Measurements from ENCODE around the gene HID1.
"Not testable (repeated sequence)": the region's sequence is repeated elsewhere in the genome, so short reads cannot be mapped to it uniquely, and the experiment has no call there.

HID1 gene

DNA sequence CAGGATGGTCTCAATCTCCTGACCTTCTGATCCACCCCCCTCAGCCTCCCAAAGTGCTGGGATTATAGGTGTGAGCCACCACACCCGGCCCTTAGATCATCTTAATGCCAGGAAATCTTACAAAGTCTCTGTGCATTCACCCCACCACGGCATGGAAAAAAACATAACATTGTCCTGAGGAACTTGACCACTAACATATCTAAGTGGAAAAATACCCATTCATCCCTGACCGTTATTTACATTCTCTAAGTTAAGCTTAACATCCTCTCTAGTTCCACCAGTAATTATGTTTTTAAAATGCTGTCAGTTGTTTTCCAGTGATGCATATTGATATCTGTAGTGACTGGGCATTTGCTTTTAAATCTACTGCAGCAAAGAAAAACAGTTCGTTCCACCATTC, 3.4 kb upstream of the HID1 start:
- no peak overlapping the region for H3K4me3 ChIP-seq (ENCODE audit: low read depth, low read length)
- TF ChIP-seq, protein P1, sequence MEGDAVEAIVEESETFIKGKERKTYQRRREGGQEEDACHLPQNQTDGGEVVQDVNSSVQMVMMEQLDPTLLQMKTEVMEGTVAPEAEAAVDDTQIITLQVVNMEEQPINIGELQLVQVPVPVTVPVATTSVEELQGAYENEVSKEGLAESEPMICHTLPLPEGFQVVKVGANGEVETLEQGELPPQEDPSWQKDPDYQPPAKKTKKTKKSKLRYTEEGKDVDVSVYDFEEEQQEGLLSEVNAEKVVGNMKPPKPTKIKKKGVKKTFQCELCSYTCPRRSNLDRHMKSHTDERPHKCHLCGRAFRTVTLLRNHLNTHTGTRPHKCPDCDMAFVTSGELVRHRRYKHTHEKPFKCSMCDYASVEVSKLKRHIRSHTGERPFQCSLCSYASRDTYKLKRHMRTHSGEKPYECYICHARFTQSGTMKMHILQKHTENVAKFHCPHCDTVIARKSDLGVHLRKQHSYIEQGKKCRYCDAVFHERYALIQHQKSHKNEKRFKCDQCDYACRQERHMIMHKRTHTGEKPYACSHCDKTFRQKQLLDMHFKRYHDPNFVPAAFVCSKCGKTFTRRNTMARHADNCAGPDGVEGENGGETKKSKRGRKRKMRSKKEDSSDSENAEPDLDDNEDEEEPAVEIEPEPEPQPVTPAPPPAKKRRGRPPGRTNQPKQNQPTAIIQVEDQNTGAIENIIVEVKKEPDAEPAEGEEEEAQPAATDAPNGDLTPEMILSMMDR (IDR thresholded peaks at IDR 0.05; ENCODE audit: borderline replicate concordance, insufficient read depth, low read depth, low read length): no peak

DNA sequence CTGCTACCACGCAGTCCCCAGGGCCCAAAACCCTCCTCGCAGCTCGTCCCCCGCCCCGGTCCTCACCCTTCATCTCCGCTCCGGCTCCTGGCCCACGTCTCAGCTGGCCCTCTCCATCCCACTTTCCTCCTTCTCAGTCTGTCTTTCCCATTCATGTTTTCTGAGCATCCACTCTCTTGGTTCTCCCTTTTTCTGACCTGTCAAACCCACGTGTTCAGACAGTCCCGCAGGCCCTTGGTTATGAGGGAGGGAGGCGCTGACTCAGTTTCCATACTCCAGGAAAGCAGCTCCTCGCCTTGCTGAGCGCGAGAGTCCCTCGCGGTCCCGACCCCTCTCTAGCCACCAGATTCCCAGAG, 392 bp upstream of the HID1 start:
- TF ChIP-seq, protein P1 (IDR thresholded peaks at IDR 0.05; ENCODE audit: borderline replicate concordance, insufficient read depth, low read depth, low read length): no peak
- no peak overlapping the region for H3K4me3 ChIP-seq (ENCODE audit: low read depth, low read length)

DNA sequence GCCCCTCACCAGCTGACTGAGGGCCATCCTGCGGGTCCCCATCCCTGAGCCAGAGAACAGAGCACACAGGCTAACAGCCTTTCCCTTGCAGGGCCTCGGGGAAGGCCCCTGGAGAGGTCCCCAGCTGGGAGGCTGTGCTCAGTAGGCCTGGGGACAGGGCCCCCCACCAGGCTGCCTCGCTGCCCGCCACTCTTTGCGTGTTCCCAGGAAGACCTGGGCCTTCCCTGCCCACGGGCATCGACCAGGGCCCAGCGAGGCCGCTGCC, 785 bp downstream of the HID1 start:
- H3K4me3 ChIP-seq (ENCODE audit: low read depth, low read length): no peak overlapping the region

DNA sequence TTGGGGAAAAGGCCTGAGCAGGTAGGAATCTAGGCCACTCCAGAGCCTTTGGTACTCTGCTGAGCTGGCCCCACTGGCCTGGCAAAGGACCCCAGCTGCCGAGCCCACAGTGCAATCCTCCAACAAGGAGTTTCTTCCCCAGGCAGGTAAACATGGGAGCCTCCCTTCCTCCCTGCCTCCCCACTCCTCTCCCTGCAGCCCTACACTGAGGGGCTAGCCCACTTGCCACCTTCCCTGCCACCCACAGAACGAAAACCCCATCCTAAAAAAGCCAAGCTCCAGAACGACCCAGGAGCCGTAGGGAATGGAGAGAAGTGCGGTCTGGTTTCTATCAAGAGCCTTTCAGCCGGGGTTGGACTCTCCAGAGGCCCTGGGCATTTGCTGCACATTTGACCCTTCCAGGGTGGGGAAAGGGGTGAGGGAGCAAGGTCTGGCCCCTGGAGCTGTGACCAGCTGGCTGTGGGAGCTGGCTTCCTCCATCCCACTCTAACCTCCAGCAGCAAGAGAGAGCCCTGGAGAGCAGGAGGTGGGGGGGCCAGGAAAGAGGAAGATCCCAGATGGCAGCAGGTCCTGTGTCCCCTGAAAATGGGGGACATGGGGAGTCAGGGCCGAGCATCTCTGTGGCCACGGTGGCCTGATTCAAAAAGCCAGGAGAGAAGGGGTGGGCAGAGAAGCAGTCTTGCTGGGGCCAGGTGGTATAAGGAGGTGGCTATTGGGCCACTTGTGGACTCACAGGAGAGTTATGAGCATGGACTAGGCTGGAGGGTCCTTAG, 1.3 kb downstream of the HID1 start:
- TF ChIP-seq, protein P1 (IDR thresholded peaks at IDR 0.05; ENCODE audit: borderline replicate concordance, insufficient read depth, low read depth, low read length): no peak
- no peak overlapping the region for H3K4me3 ChIP-seq (ENCODE audit: low read depth, low read length)

More for the DNA sequence above, 785 bp downstream of the HID1 start:
- TF ChIP-seq, protein P1 (IDR thresholded peaks at IDR 0.05; ENCODE audit: borderline replicate concordance, insufficient read depth, low read depth, low read length): no peak

DNA sequence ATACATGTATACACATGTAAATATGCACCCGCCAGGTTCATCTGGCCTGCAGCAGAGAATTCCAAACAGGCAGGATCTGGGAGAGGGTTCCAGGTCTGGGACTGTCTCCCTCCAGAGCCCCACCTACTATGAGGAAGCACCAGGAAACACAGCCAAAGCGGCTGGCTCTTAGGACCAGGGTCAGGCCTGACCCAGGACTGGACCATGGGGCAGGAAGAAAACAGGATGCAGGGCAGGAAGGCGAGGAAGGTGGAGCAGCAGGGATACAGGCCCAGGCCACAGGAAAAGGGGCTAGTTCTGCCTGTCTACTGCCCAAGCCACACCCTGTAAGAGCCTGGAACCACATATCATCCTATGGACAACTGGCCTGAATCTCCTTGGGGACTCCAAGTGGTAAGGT, 2.2 kb downstream of the HID1 start:
- TF ChIP-seq, protein P1 (IDR thresholded peaks at IDR 0.05; ENCODE audit: borderline replicate concordance, insufficient read depth, low read depth, low read length): no peak

DNA sequence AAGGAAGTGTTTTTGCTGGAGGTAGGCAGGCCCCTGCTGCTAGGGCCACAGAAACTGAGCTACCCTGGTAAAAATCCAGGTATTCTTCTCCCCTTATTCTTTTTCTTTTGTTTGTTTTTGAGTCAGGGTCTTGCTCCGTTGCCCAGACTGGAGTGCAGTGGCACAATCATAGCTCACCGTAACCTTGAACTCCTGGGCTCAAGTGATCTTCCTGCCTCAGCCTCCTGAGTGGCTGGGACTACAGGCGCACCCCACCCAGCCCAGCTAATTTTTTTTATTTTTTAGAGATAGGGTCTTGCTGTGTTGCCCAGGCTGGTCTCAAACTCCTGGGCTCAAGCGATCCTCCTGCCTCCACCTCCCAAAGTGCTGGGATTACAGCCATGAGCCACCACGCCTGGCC, 3.1 kb downstream of the HID1 start:
- not testable (repeated sequence) for H3K4me3 ChIP-seq (ENCODE audit: low read depth, low read length)

More for the DNA sequence above, 2.2 kb downstream of the HID1 start:
- H3K4me3 ChIP-seq (ENCODE audit: low read depth, low read length): no peak overlapping the region

DNA sequence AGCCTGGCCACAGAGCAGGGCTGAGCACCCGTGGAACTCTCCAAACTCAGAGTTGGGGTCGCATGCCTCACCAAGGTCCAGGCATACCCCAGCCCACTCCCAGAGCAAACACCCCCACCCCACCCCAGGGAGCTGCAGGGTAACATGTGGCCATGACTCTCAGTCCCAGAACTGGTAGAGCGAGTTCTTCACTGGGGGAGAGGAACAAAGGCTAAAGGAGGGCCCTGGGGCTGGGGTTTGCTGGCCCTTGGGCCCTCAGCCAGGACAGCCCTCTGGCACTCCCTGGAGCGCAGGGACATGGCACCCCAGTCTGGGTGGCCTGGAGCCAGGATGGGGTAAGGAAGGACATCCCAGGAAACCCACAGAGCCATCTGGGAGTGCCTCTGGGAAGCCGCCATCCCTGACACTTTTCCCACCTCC, 4.2 kb downstream of the HID1 start:
- TF ChIP-seq, protein P1 (IDR thresholded peaks at IDR 0.05; ENCODE audit: borderline replicate concordance, insufficient read depth, low read depth, low read length): no peak
- no peak overlapping the region for H3K4me3 ChIP-seq (ENCODE audit: low read depth, low read length)

All from GM12875 (cell line).